HepG2 (cell line): ENCODE data around the gene MACROH2A1. TPM values are rescaled to one million over a fixed set of nuclear protein-coding genes. Genes with fewer than 3 reads are reported as not detected.

ENCODE experiments used
- ATAC-seq: fragments of 200-7000 bp; cut with Tn5 transposase; 3 replicates; pipeline ENCODE4 v1.9.1; 2020; ENCODE audit warnings: mild to moderate bottlenecking, moderate library complexity
- BruUV-seq: library from RNA; stranded (reverse); fragments of 400-500 nt; replicated peaks from 2 replicates; lab custom pipeline; 2021; lab: Mats Ljungman, UMichigan
- CTCF ChIA-PET: fragments of 300-600 bp; formaldehyde crosslinking; extraction: SDS; loops from one replicate; lab custom pipeline; 2021; ENCODE audit warnings: low total read pairs, inconsistent platforms, low intra/inter-chr PET ratio; lab: Yijun Ruan, JAX
- POLR2A ChIA-PET: fragments of 350-600 bp; sonication (Branson Sonifier 250); formaldehyde crosslinking; loops from one replicate; lab custom pipeline; 2020; ENCODE audit warnings: antibody characterized with exemption, inconsistent platforms; lab: Yijun Ruan, JAX
- DNase-seq: peaks from one replicate; pipeline ENCODE4 v3.0.0-alpha.2; 2015; ENCODE audit warnings: low spot score
- FAIRE-seq: peaks from 3 replicates; lab custom pipeline; 2011; peaks lifted over from hg19 to GRCh38; lab: Jason Lieb, UNC
- H2AFZ ChIP-seq: one replicate; pipeline ENCODE4 v1.6.1; 2011; ENCODE audit warnings: low read length, inconsistent platforms
- H3K27ac ChIP-seq: fragments of 300-600 bp; 3 replicates; pipeline ENCODE4 v1.8.0; 2011; ENCODE audit warnings: mixed run types, mild to moderate bottlenecking, mixed read lengths, low read length, inconsistent platforms; ENCODE audit not compliant: insufficient read depth; ENCODE audit errors: extremely low read length
- H3K27me3 ChIP-seq, 2 experiments: fragments of 200-600 bp in 1 of 2; 2 replicates in 1 of 2; 3 replicates in 1 of 2; pipeline versions ENCODE4 v1.6.0 to v1.8.0; 2011; ENCODE audit warnings: low read length in 2 of 2, mild to moderate bottlenecking in 2 of 2, moderate library complexity in 2 of 2, inconsistent platforms in 1 of 2; ENCODE audit not compliant: insufficient read depth in 2 of 2, control insufficient read depth in 1 of 2
- H3K36me3 ChIP-seq, 2 experiments: fragments of 200-600 bp in 1 of 2; replicated peaks in 1 of 2; 2 replicates in 1 of 2; 3 replicates in 1 of 2; pipeline versions ENCODE4 v1.5.1 to v1.8.0; 2011; ENCODE audit warnings: low read length in 2 of 2, inconsistent platforms in 1 of 2; ENCODE audit not compliant: insufficient read depth in 2 of 2, control insufficient read depth in 1 of 2
- H3K4me1 ChIP-seq: 2 replicates; pipeline ENCODE4 v1.5.1; 2012; ENCODE audit warnings: low read length, inconsistent platforms; ENCODE audit not compliant: insufficient read depth
- H3K4me2 ChIP-seq: 2 replicates; pipeline ENCODE4 v1.6.0; 2011; ENCODE audit warnings: low read depth, low read length, inconsistent platforms
- H3K4me3 ChIP-seq, 3 experiments: fragments of 200-600 bp in 1 of 3; sonication (generic), shearing (Covaris generic) in 1 of 3; replicated peaks in 1 of 3; 2 replicates each; pipeline ENCODE4 v1.5.1; 2011 to 2016; ENCODE audit warnings: low read length in 3 of 3, inconsistent platforms in 2 of 3, low read depth in 2 of 3, mild to moderate bottlenecking in 2 of 3, control low read depth in 1 of 3, mixed read lengths in 1 of 3; ENCODE audit not compliant: insufficient read depth in 1 of 3
- H3K79me2 ChIP-seq: one replicate; pipeline ENCODE4 v1.6.1; 2011; ENCODE audit warnings: low read length, inconsistent platforms; ENCODE audit not compliant: insufficient read depth
- H3K9ac ChIP-seq: 2 replicates; pipeline ENCODE4 v1.6.0; 2011; ENCODE audit warnings: mild to moderate bottlenecking, low read depth, low read length, inconsistent platforms; ENCODE audit not compliant: insufficient read depth
- H3K9me3 ChIP-seq: 2 replicates; pipeline ENCODE4 v1.5.1; 2012; ENCODE audit warnings: mild to moderate bottlenecking, low read length
- H4K20me1 ChIP-seq: 2 replicates; pipeline ENCODE4 v1.6.0; 2011; ENCODE audit warnings: inconsistent platforms, mild to moderate bottlenecking, low read length, moderate library complexity; ENCODE audit not compliant: insufficient read depth
- EP300 ChIP-seq, 3 experiments: sonication (generic) in 1 of 3; formaldehyde crosslinking in 1 of 3; IDR thresholded peaks; 2 replicates each; pipeline versions ENCODE4 v1.5.1 to v1.6.1; 2011 to 2020; ENCODE audit warnings: low read depth in 2 of 3, low read length in 2 of 3, borderline replicate concordance in 1 of 3, improper control_type of control experiment in 1 of 3, mild to moderate bottlenecking in 1 of 3, missing genetic modification reagents in 1 of 3, moderate library complexity in 1 of 3
- EZH2 ChIP-seq: conservative IDR thresholded peaks from 2 replicates; pipeline ENCODE4 v1.6.1; 2012; ENCODE audit warnings: mild to moderate bottlenecking, low read depth, low read length, moderate library complexity
- MIXL1 ChIP-seq: IDR thresholded peaks from 2 replicates; pipeline ENCODE4 v1.6.1; 2016
- PBX2 ChIP-seq: IDR thresholded peaks from 2 replicates; pipeline ENCODE4 v1.6.1; 2016; ENCODE audit warnings: control low read depth
- RBM22 ChIP-seq: fragments of 200-400 bp; formaldehyde crosslinking; optimal IDR thresholded peaks from 2 replicates; pipeline ENCODE3; 2017; ENCODE audit warnings: mild to moderate bottlenecking, low read length, moderate library complexity
- SP2 ChIP-seq: sonication (generic); formaldehyde crosslinking; IDR thresholded peaks from 2 replicates; pipeline ENCODE4 v1.5.1; 2020; ENCODE audit warnings: mild to moderate bottlenecking, missing genetic modification reagents
- USF2 ChIP-seq, 2 experiments: sonication (generic) in 1 of 2; formaldehyde crosslinking in 1 of 2; IDR thresholded peaks; 2 replicates each; pipeline versions ENCODE4 v1.5.1 to v1.6.1; 2011 to 2020; ENCODE audit warnings: borderline replicate concordance in 1 of 2, low read depth in 1 of 2, low read length in 1 of 2, mild to moderate bottlenecking in 1 of 2, missing genetic modification reagents in 1 of 2, moderate library complexity in 1 of 2
- ZNF256 ChIP-seq: sonication (generic); formaldehyde crosslinking; conservative IDR thresholded peaks from 2 replicates; pipeline ENCODE4 v1.4.0; 2020; ENCODE audit warnings: missing genetic modification reagents
- ZNF30 ChIP-seq: sonication (generic); formaldehyde crosslinking; IDR thresholded peaks from 2 replicates; pipeline ENCODE4 v1.5.0; 2020; ENCODE audit warnings: mild to moderate bottlenecking, missing genetic modification reagents
- ZNF333 ChIP-seq: sonication (generic); formaldehyde crosslinking; IDR thresholded peaks from 2 replicates; pipeline ENCODE4 v1.4.0; 2020; ENCODE audit warnings: mild to moderate bottlenecking, missing genetic modification reagents, borderline replicate concordance
- ZNF589 ChIP-seq: sonication (generic); formaldehyde crosslinking; conservative IDR thresholded peaks from 2 replicates; pipeline ENCODE4 v1.8.0; 2022; ENCODE audit warnings: mild to moderate bottlenecking, moderate library complexity, missing genetic modification reagents
- ZNF768 ChIP-seq: sonication (generic); formaldehyde crosslinking; IDR thresholded peaks from 2 replicates; pipeline ENCODE4 v1.4.0; 2020; ENCODE audit warnings: missing genetic modification reagents
- ZNF776 ChIP-seq: sonication (generic); formaldehyde crosslinking; IDR thresholded peaks from 2 replicates; pipeline ENCODE4 v1.4.0; 2020; ENCODE audit warnings: mild to moderate bottlenecking, missing genetic modification reagents
- WGBS: methylation state at CpG from one replicate; pipeline ENCODE4 v1.1.6; 2017; ENCODE audit warnings: low lambda C conversion rate; 5-methylcytosine and 5-hydroxymethylcytosine counted together
- in situ Hi-C: cut with HindIII; loops from 2 replicates; pipeline ENCODE4 v1.10.0; 2017; ENCODE audit warnings: low pct_unique_long_range_greater_than_20kb; ENCODE audit not compliant: extremely low pct_ligation_motif_present
- intact Hi-C: fragments of 100-400 bp; cut with micrococcal nuclease; formaldehyde crosslinking; loops from one replicate; pipeline ENCODE4 v1.10.0; 2022; ENCODE audit not compliant: unreplicated experiment
- polyA plus RNA-seq, 8 experiments: library from polyadenylated mRNA; depleted of rRNA in 3 of 8; stranded (reverse) in 7 of 8; unstranded in 1 of 8; fragments of >200 nt; fragmentation: Illumina TruSeq in 4 of 8; extraction: Trizol in 4 of 8; gene quantifications; 2 replicates each; pipeline versions ENCODE4 v1.2.1 to v1.2.3, GENCODE V29; 2011 to 2016; ENCODE audit warnings: low read depth in 4 of 8, missing spikeins in 1 of 8, mixed read lengths in 1 of 8; ENCODE audit not compliant: insufficient read depth in 1 of 8
- total RNA-seq, 5 experiments: library from RNA; depleted of rRNA; stranded (reverse); fragments of >200 nt; fragmentation: Illumina TruSeq; extraction: Trizol; gene quantifications; 2 replicates each; pipeline ENCODE4 v1.2.3, GENCODE V29; 2016; ENCODE audit warnings: low read depth in 1 of 5

MACROH2A1 gene
- total and polyA plus RNA-seq, 2 of the 13 experiments (the other 11 are each of a cell fraction or from before 2014, with no cell fraction given) = 69.1 to 158 TPM

DNA sequence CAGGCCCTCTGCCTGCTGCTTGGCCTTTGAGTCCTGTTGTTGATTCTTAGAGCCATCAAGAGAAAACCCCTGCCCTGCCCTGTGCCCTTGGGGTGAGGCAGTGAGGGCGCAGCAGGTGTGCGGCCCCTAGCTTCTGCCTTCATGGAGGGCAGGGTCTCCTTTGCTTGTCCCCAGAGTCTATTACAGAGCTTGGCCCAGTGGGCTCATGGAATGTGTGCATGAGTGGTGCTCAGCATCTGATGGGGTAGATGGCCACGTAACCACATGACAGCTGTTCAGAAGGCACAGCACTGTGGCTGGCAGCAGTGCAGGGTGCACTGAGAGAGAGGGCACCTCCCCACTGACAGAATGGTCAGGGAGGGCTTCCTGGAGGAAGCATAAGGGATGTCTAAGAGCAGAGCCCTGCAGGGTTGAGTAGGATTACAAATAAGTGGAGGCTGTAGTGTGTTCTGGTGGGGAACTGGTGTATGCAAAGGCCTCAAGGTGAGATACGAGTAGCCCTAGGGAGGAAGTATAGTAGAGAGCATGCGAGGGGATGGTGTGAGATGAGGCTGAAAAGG, 70.8 kb downstream of the MACROH2A1 start (continued):
- TF ChIP-seq EZH2 = no peak
- TF ChIP-seq MIXL1 (CRISPR knock-in tag) = no peak
- TF ChIP-seq ZNF256 = no peak
- TF ChIP-seq SP2 (CRISPR knock-in tag) = no peak
- no peak for TF ChIP-seq RBM22
- TF ChIP-seq USF2 (IDR thresholded peaks at IDR 0.05; ENCODE audit: low read depth, low read length) = no peak
- no peak for TF ChIP-seq USF2 (CRISPR knock-in tag; IDR thresholded peaks at IDR 0.05; ENCODE audit: borderline replicate concordance)

- no peak overlapping the region for H3K4me3 ChIP-seq
- H3K4me1 ChIP-seq = peaks cover 80% of the 10 kb centered on the region
- H3K79me2 ChIP-seq = no peaks in the 10 kb centered on the region
- 90% methylated on average over 4 of the region's 12 CpGs for WGBS
- no peak overlapping the region for H3K27ac ChIP-seq
- BruUV-seq = no TSS peak
- no peak overlapping the region for H3K9ac ChIP-seq
- no peak overlapping the region for H3K4me2 ChIP-seq
- ChIA-PET CTCF (no interaction called here), POLR2A (no interaction called here)
- ATAC-seq (no peak), FAIRE-seq (no peak), DNase-seq (no peak)
- TF ChIP-seq ZNF768 (CRISPR knock-in tag) (peak; percentile 94), EP300 (IDR thresholded peaks at IDR 0.05; ENCODE audit: low read depth in 2 of 2, low read length in 2 of 2) (no peak), EP300 (CRISPR knock-in tag; IDR thresholded peaks at IDR 0.05; ENCODE audit: borderline replicate concordance) (no peak), ZNF30 (no peak), ZNF776 (CRISPR knock-in tag) (no peak), ZNF589 (no peak), PBX2 (peak; percentile 76), ZNF333 (CRISPR knock-in tag) (no peak)
- no peaks in the 10 kb centered on the region for H4K20me1 ChIP-seq
- H3K27me3 ChIP-seq = no peaks in the 10 kb centered on the region
- intact Hi-C loops (loop anchor here (1.0 to 10.0 kb wide), 2 partner anchors 107 to 116 kb away; no protein-coding TSS in a partner anchor), in situ Hi-C loops (no loop called here)
- peaks cover 0 to 11% of the 10 kb centered on the region in 2 experiments; a peak in 2 of 5 replicates for H3K36me3 ChIP-seq
- no peak overlapping the region for H2AFZ ChIP-seq
- no peaks in the 10 kb centered on the region for H3K9me3 ChIP-seq
Measured at GRCh38 chr5:135327429-135328127, 71.5 kb downstream of the MACROH2A1 start.
